Measurements from ENCODE around the gene SIGLEC11. TPM values are rescaled to one million over a fixed set of nuclear protein-coding genes. Genes with fewer than 3 reads are reported as not detected.

Gene SIGLEC11
- total RNA-seq, 1 donor from 2014 or later, result not detected

Other genes starting within 250 kb of the SIGLEC11 start
- gene TSKS, start 197.9 kb downstream of the SIGLEC11 start, total RNA-seq, result 0.17 TPM in 1 of 2 replicates, not detected in the other
- 52.1 and 129 TPM in 2 replicates for gene AP2A1, start 194.2 kb downstream of the SIGLEC11 start, total RNA-seq
- 19.2 and 22.4 TPM in 2 replicates for gene FUZ, start 147.9 kb downstream of the SIGLEC11 start, total RNA-seq
- 13.4 and 34.4 TPM in 2 replicates for gene MED25, start 142.9 kb downstream of the SIGLEC11 start, total RNA-seq
- gene PTOV1, start 110.0 kb downstream of the SIGLEC11 start, total RNA-seq, result 57.2 and 72.9 TPM in 2 replicates
- 44.3 and 60.4 TPM in 2 replicates for gene PNKP, start 93.6 kb downstream of the SIGLEC11 start, total RNA-seq
- gene AKT1S1, start 83.8 kb downstream of the SIGLEC11 start, total RNA-seq, result 9.9 and 13.0 TPM in 2 replicates
- gene TBC1D17, start 83.5 kb downstream of the SIGLEC11 start, total RNA-seq, result 7.5 and 13.8 TPM in 2 replicates
- gene IL4I1, start 64.3 kb downstream of the SIGLEC11 start, total RNA-seq, result 2.1 and 3.6 TPM in 2 replicates
- gene ATF5, start 32.0 kb downstream of the SIGLEC11 start, total RNA-seq, result 3.2 and 3.5 TPM in 2 replicates
- gene NUP62, start 31.7 kb downstream of the SIGLEC11 start, total RNA-seq, result 28.4 and 47.0 TPM in 2 replicates
- gene VRK3, start 64.2 kb upstream of the SIGLEC11 start, total RNA-seq, result 23.9 and 25.5 TPM in 2 replicates
- gene ZNF473, start 64.8 kb upstream of the SIGLEC11 start, total RNA-seq, result 6.9 and 12.3 TPM in 2 replicates
- gene IZUMO2, start 202.1 kb upstream of the SIGLEC11 start, total RNA-seq, result not detected in 2 replicates
- gene MYH14, start 242.4 kb upstream of the SIGLEC11 start, total RNA-seq, result 0.17 and 0.28 TPM in 2 replicates